Activated naive CD4-positive, alpha-beta T cell treated with anti-CD3 and anti-CD28 coated beads for 36 hours (primary cell): ENCODE measurements around the gene RBM4. TPM values are rescaled to one million over a fixed set of nuclear protein-coding genes. Genes with fewer than 3 reads are reported as not detected.
A peak's percentile ranks its signal among the peaks of the same experiment; 100 is the strongest.

ENCODE experiments used
- CTCF ChIA-PET: fragments of 350-600 bp; sonication (Branson Sonifier 250); formaldehyde crosslinking; loops from one replicate; lab custom pipeline; 2021; ENCODE audit warnings: antibody characterized with exemption; lab: Charles Lee
- DNase-seq: peaks from one replicate; pipeline ENCODE4 v3.0.0-alpha.2; 2020
- H3K27ac Mint-ChIP-seq: one replicate; pipeline ENCODE4 v1.8.0; 2021; ENCODE audit warnings: mild to moderate bottlenecking, mixed read lengths
- H3K27me3 Mint-ChIP-seq: one replicate; pipeline ENCODE4 v1.8.0; 2021; ENCODE audit warnings: low read depth, mixed read lengths
- H3K36me3 Mint-ChIP-seq: one replicate; pipeline ENCODE4 v1.8.0; 2021; ENCODE audit warnings: low read depth, mixed read lengths
- H3K4me1 Mint-ChIP-seq: one replicate; pipeline ENCODE4 v1.8.0; 2021; ENCODE audit warnings: low read depth, mixed read lengths
- H3K4me3 Mint-ChIP-seq: one replicate; pipeline ENCODE4 v1.8.0; 2021; ENCODE audit warnings: mild to moderate bottlenecking, moderate library complexity, mixed read lengths
- H3K9me3 Mint-ChIP-seq: one replicate; pipeline ENCODE4 v1.8.0; 2021; ENCODE audit warnings: mixed read lengths
- intact Hi-C: fragments of 100-400 bp; cut with micrococcal nuclease; formaldehyde crosslinking; loops from one replicate; pipeline ENCODE4 v1.15.1; 2023
- total RNA-seq, 2 experiments: library from RNA; stranded (reverse); gene quantifications; one replicate each; pipeline ENCODE4 v1.2.3, GENCODE V29; 2021

The RBM4 gene
- total RNA-seq, 2 experiments from 2014 or later, result 85.9 to 98.1 TPM

GRCh38 chr11:66663741-66664296 is 25.3 kb downstream of the RBM4 start:
- peaks cover 19% of the 10 kb centered on the region for H3K36me3 Mint-ChIP-seq

GRCh38 chr11:66665369-66665768 is 26.9 kb downstream of the RBM4 start:
- no peak overlapping the region for H3K4me3 Mint-ChIP-seq
- no peak overlapping the region for H3K27ac Mint-ChIP-seq
- CTCF ChIA-PET, result no interaction called here
- peaks cover 18% of the 10 kb centered on the region for H3K36me3 Mint-ChIP-seq
- DNase-seq, result no peak
- peaks cover 13% of the 10 kb centered on the region for H3K4me1 Mint-ChIP-seq
- H3K9me3 Mint-ChIP-seq, result no peaks in the 10 kb centered on the region
- no peaks in the 10 kb centered on the region for H3K27me3 Mint-ChIP-seq
- intact Hi-C loops, result no loop called here

More at GRCh38 chr11:66663741-66664296, 25.3 kb downstream of the RBM4 start:
- H3K9me3 Mint-ChIP-seq, result no peaks in the 10 kb centered on the region
- intact Hi-C loops, result no loop called here
- no peaks in the 10 kb centered on the region for H3K27me3 Mint-ChIP-seq
- no peak overlapping the region for H3K27ac Mint-ChIP-seq
- peaks cover 9% of the 10 kb centered on the region for H3K4me1 Mint-ChIP-seq
- no peak overlapping the region for H3K4me3 Mint-ChIP-seq
- no peak for DNase-seq
- CTCF ChIA-PET, result no interaction called here

GRCh38 chr11:66670816-66671215 is 32.3 kb downstream of the RBM4 start:
- CTCF ChIA-PET, result no interaction called here
- Mint-ChIP-seq H3K9me3 (no peaks in the 10 kb centered on the region), H3K36me3 (peaks cover 13% of the 10 kb centered on the region), H3K27ac (no peak overlapping the region), H3K27me3 (no peaks in the 10 kb centered on the region), H3K4me3 (no peak overlapping the region), H3K4me1 (peaks cover 28% of the 10 kb centered on the region)
- intact Hi-C loops, result loop anchor here (10.0 kb wide), 1 partner anchor 1134 kb away; no protein-coding TSS in a partner anchor
- DNase-seq, result no peak

GRCh38 chr11:66674964-66675602 is 36.6 kb downstream of the RBM4 start:
- intact Hi-C loops, result loop anchor here (10.0 kb wide), 1 partner anchor 1130 kb away; no protein-coding TSS in a partner anchor
- CTCF ChIA-PET, result interaction anchor here (0.7 to 1.3 kb wide), 4 partner anchors 39 to 396 kb away, joined by 3 to 4 read pairs (median 3); partner anchors contain the start of gene CCDC87
- no peaks in the 10 kb centered on the region for H3K9me3 Mint-ChIP-seq
- no peaks in the 10 kb centered on the region for H3K27me3 Mint-ChIP-seq
- no peak for DNase-seq
- H3K27ac Mint-ChIP-seq, result no peak overlapping the region
- peaks cover 16% of the 10 kb centered on the region for H3K36me3 Mint-ChIP-seq
- H3K4me3 Mint-ChIP-seq, result peak overlapping the region; percentile 7
- H3K4me1 Mint-ChIP-seq, result peaks cover 33% of the 10 kb centered on the region

- intact Hi-C loops, result loop anchor here (10.0 kb wide), 1 partner anchor 1128 kb away; no protein-coding TSS in a partner anchor
- Mint-ChIP-seq H3K9me3 (no peaks in the 10 kb centered on the region), H3K4me3 (peak overlapping the region; percentile 96), H3K4me1 (peaks cover 30% of the 10 kb centered on the region), H3K27ac (peak overlapping the region; percentile 97), H3K36me3 (peaks cover 16% of the 10 kb centered on the region), H3K27me3 (no peaks in the 10 kb centered on the region)
- DNase-seq, result no peak
- CTCF ChIA-PET, result interaction anchor here (0.8 to 2.5 kb wide), 7 partner anchors 22 to 291 kb away, joined by 3 to 14 read pairs (median 4); partner anchors contain the start of genes ACTN3, RBM4 and ZDHHC24
Observed at GRCh38 chr11:66676282-66676919, 37.9 kb downstream of the RBM4 start.

- Mint-ChIP-seq H3K27me3 (no peaks in the 10 kb centered on the region), H3K36me3 (peaks cover 16% of the 10 kb centered on the region), H3K9me3 (no peaks in the 10 kb centered on the region), H3K4me1 (peaks cover 29% of the 10 kb centered on the region), H3K27ac (peak overlapping the region; percentile 97), H3K4me3 (peak overlapping the region; percentile 96)
- intact Hi-C loops, result loop anchor here (1.0 to 10.0 kb wide), 2 partner anchors 61 to 1128 kb away; partner anchors contain the start of gene RBM14
- no peak for DNase-seq
- CTCF ChIA-PET, result interaction anchor here (0.7 to 6.3 kb wide), 16 partner anchors 9 to 366 kb away, joined by 3 to 95 read pairs (median 4); partner anchors contain the start of genes ACTN3, NPAS4, RBM4 and ZDHHC24
Observed at GRCh38 chr11:66676931-66677598, 38.6 kb downstream of the RBM4 start.

- CTCF ChIA-PET, result interaction anchor here (0.5 to 6.3 kb wide), 32 partner anchors 8 to 374 kb away, joined by 3 to 95 read pairs (median 4); partner anchors contain the start of genes ACTN3, CCDC87, CCS and NPAS4
- no peaks in the 10 kb centered on the region for H3K27me3 Mint-ChIP-seq
- H3K4me3 Mint-ChIP-seq, result peak within 1 kb of the TSS; percentile 96
- H3K36me3 Mint-ChIP-seq, result peaks cover 16% of the 10 kb centered on the region
- peak; percentile 97 for DNase-seq
- H3K27ac Mint-ChIP-seq, result peak within 1 kb of the TSS; percentile 97
- H3K4me1 Mint-ChIP-seq, result peaks cover 27% of the 10 kb centered on the region
- H3K9me3 Mint-ChIP-seq, result no peaks in the 10 kb centered on the region
- intact Hi-C loops, result loop anchor here (1.0 to 10.0 kb wide), 11 partner anchors 39 to 1127 kb away; partner anchors contain the start of genes ACTN3, BBS1, CCDC87 and CCS
Observed at GRCh38 chr11:66677599-66678375, 39.3 kb downstream of the RBM4 start, which contains the start of gene RBM4B. TSS of gene RBM4B (minus strand) at chr11:66677887. CDS start at chr11:66677079, 808 bp downstream.

GRCh38 chr11:66680966-66681645 is 42.6 kb downstream of the RBM4 start:
- CTCF ChIA-PET, result interaction anchor here (0.7 to 6.3 kb wide), 2 partner anchors 96 to 102 kb away, joined by 3 to 95 read pairs; no protein-coding TSS in a partner anchor
- H3K4me1 Mint-ChIP-seq, result peaks cover 11% of the 10 kb centered on the region
- intact Hi-C loops, result no loop called here
- H3K27me3 Mint-ChIP-seq, result no peaks in the 10 kb centered on the region
- peaks cover 10% of the 10 kb centered on the region for H3K36me3 Mint-ChIP-seq
- H3K4me3 Mint-ChIP-seq, result no peak overlapping the region
- no peaks in the 10 kb centered on the region for H3K9me3 Mint-ChIP-seq
- no peak overlapping the region for H3K27ac Mint-ChIP-seq
- no peak for DNase-seq

GRCh38 chr11:66683877-66684276 is 45.4 kb downstream of the RBM4 start:
- Mint-ChIP-seq H3K27me3 (no peaks in the 10 kb centered on the region), H3K9me3 (no peaks in the 10 kb centered on the region), H3K4me1 (no peaks in the 10 kb centered on the region), H3K4me3 (no peak overlapping the region), H3K27ac (no peak overlapping the region), H3K36me3 (no peaks in the 10 kb centered on the region)
- intact Hi-C loops, result no loop called here
- CTCF ChIA-PET, result no interaction called here
- DNase-seq, result no peak

GRCh38 chr11:66684635-66685034 is 46.1 kb downstream of the RBM4 start:
- intact Hi-C loops, result no loop called here
- Mint-ChIP-seq H3K4me1 (no peaks in the 10 kb centered on the region), H3K9me3 (no peaks in the 10 kb centered on the region), H3K27ac (no peak overlapping the region), H3K4me3 (no peak overlapping the region), H3K36me3 (no peaks in the 10 kb centered on the region), H3K27me3 (no peaks in the 10 kb centered on the region)
- no peak for DNase-seq
- CTCF ChIA-PET, result no interaction called here
